ENCODE results near the gene MBD2.
"Not testable (repeated sequence)": the region's sequence is repeated elsewhere in the genome, so short reads cannot be mapped to it uniquely, and the experiment has no call there.

Gene MBD2, protein sequence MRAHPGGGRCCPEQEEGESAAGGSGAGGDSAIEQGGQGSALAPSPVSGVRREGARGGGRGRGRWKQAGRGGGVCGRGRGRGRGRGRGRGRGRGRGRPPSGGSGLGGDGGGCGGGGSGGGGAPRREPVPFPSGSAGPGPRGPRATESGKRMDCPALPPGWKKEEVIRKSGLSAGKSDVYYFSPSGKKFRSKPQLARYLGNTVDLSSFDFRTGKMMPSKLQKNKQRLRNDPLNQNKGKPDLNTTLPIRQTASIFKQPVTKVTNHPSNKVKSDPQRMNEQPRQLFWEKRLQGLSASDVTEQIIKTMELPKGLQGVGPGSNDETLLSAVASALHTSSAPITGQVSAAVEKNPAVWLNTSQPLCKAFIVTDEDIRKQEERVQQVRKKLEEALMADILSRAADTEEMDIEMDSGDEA

DNA sequence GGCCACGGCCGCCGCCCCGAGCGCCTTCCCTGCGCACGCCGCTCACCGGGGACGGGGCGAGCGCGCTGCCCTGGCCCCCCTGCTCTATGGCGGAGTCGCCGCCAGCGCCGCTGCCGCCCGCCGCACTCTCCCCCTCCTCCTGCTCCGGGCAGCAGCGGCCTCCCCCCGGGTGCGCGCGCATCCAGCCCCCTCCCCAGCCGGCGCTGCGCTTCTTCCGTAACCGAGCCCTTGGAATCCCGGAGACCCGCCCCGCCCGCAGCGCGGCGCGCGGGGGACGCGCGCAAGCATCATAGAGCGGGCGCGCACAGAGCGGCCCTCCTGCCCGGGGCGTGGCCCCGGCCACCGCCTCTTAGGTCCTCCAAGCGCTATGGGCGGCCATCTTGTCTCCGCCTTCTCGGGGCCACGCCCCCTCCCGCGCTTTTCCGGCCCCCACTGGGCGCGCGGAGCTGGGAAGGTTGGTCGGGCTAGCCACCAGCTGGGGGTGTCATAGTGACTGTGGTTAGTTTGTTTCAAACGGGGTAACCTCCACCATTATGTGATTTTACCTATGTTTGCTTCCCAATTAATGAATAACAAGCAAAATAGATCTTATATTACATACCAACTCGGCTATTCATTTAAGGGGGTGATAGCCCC lies at the start of gene MBD2:
TSS of gene MBD2 (minus strand) at position 291 of the 636 bp plus-strand sequence. CDS start at position 181, 110 bp downstream.
- peak; percentile 21 for FAIRE-seq

DNA sequence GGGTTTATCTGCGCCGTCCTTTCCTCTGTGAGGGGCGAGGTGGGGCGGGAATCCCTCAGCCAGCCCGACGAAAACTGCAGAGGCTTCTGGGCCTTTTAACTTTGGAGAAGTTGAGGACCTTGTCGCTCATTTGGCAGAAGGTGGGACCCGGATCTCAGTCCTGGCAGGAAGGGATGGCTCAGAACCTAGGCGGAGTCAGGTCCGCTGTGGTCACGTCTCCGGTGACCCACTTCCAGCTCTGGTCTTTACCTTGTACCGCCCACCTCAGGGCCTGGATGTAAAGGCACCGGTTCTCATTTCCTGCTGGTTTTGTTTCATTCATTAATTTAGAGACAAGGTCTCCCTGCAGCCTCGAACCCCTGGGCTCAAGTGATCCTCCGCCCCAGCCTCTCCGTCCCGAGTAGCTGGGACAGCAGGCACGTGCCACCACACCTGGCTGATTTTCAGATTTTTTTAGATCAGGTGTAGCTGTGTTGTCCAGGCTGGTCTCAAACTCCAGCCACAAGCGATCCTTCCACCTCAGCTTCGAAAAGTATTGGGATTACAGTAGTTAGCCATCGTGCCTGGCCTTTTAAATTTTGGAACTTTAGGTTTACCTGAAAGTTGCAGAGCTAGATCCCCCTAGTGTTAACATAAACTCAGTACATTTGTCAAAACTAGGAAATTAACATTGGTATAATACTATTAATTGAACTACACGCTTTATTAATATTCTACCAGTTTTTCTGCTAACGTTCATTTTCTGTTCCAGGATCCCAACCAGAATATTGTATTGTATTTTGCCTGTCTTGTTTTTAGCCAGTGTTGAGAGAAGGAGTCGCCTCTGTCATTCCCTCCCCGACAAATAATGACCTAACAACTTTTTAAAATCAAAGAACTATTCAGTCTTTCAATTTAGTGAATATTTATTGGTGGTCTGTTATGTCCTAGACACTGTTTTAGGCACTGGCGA lies 45.7 kb upstream of the MBD2 start:
- peak; percentile 86 for FAIRE-seq

DNA sequence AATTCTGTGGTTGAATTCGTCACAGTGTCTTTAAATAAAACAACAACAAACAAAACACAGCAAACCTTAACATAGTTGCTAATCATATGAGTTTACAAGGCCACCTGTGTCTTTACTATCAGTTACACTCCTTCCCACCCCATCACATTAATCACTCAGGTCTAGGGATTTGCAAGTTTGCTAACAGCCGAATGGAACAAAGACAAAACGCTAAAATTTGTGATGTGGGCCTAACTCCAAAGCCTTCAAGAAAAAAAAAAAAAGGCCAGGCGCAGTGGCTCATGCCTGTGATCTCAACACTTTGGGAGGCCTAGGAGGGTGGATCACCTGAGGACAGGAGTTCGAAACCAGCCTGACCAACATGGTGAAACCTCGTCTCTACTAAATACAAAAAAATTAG lies 44.3 kb upstream of the MBD2 start:
- no peak for FAIRE-seq

DNA sequence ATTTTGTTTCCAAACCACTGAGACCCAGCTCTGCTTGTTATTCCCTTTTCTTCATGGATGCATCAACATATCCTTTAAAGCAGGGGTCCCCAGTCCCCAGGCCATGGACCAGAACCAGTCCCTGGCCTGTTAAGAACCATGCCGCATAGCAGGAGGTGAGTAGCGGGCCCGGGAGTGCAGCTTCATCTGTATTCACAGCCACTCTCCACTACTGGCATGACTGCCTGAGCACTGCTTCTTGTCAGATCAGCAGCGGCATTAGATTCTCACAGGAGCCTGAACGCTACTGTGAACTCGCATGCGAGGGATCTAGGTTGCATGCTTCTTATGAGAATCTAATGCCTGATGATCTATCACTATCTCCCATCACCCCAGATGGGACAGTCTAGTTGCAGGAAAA lies 43.2 kb upstream of the MBD2 start:
- FAIRE-seq = no peak

DNA sequence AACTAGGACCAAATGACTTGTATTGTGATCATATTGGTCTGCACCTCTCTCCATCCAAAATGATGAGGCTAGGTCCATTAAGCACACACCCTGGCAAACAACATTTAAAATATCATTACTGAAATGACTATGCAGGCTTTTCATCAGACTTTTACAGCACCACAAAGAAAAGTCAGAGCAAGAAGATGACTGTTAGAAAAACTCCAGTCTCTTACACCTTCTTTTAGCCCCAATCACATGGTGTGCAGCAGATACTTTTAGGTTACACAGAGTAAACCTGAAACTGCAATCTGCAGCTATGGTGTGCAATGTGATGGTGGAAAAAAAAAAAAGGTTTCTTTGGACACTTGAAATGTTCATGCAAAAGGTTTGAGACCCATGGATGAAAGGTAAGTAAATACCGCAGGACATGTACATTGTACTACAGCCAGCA lies 39.5 kb upstream of the MBD2 start:
- no peak for FAIRE-seq

DNA sequence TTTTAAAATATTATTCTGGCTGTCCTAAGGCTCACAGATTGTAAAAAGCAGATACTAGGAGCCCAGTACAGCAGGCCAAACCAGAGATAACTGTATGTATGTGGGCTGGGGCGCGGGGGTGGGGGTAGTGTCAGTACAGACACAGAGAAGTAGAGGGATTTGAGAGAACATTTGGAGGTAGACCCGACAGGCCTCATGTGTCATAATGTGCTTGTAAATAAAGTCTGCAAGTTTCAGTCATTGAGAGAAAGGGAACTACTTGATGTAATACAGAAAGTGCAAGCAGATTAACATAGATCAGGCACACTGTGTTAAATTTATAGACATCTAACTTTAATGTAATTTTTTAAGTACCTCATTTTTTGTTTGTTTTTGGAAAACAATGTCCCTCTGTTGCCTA lies 37.4 kb upstream of the MBD2 start:
- FAIRE-seq = no peak

DNA sequence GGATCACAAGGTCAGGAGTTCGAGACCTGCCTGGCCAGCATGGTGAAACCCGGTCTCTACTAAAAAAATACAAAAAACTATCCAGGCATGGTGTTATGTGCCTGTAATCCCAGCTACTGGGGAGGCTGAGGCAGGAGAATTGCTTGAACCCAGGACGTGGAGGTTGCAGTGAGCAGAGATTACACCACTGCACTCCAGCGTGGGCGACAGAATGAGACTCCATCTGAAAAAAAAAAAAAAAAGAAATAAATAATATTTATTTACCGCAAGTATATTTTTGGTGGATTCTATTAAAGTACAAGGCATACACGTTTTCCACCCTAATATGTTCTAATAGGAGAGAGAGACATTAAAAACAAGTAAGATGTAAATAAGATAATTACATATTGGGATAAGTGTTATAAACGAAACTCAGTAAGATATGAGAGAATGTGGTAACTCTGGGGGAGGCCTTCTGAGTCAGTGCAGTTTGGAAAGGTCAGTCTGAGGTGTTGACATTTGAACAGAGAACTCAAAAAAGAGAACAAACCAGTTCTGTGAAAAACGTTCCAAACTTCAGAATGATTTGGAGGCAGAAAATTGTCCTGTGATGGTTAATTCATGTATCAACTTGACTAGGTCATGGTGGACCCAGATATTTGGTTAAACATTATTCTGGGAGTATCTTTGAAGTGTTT lies 36.1 kb upstream of the MBD2 start:
- no peak for FAIRE-seq

DNA sequence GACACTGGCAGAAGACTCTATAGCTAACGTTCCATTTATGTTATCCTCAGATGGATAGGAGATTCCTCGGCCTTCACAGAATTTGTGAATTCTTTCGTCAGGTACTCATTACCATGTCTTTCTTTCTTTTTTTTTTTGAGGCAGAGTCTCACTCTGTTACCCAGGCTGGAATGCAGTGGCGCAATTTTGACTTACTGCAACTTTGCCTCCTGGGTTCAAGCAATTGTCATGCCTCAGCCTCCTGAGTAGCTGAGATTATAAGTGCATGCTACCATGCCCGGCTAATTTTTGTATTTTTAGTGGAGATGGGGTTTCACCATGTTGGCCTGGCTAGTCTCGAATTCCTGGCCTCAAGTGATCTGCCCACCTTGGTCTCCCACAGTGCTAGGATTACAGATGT lies 33.3 kb upstream of the MBD2 start:
- not testable (repeated sequence) for FAIRE-seq

DNA sequence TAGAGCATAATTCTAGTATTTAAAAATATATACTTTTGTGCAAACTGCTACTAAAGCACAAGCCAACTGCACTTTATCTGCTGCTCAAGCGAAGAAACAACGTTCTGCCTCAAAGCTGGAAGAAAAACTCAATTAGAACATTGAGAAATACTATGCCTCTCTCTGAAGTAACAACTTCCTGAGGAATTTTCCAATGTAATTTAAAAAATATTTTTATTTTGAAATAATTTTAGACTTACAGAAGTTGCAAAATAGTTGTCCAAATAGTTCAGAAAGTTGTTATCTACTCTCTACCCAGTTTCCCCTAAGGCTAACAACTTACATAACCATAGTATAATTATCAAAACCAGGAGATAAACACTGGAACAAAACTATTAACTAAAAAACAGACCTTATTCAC lies 32.5 kb upstream of the MBD2 start:
- FAIRE-seq = no peak

DNA sequence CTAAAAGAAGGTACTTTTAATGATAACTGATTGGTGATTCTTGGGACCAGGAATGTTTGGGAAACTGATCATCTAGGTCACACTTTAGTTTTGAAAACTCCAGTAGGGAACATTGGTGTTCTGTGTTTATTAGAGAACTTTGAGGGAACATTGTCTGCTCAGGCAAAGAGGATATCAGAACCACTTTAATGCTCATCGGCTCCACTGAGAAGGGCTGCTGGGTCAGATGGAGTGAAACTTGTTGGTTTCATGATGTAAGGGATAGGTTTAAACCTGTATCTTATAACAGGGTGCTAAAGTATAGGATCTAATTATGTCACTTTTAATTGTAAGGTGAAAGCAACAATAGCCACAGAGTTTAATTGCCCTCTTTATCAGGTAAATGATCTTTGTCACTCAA lies 30.7 kb upstream of the MBD2 start:
- FAIRE-seq = no peak

DNA sequence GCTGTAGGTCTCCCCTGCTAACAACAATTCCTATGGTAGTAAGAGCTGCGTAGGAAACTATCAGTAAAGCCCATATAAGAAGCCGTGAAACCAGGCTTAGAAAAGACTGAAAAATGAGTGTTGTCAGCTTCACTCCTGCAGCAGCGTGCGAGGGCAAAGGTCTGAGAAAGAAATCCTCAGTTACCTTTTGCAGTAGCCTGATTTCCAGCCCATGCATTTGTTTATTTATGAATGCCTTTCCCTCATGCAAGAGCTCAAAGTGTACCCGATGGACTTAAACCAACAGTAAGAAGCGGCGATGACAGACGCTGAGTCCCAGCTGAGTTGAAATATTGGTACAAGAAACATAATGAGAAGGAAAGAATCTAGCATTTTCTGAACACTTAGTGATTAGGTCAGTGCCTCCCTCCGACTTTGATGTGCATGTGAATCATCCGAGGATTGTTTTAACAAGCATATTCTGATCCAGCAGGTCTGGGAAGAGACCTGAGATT lies 29.8 kb upstream of the MBD2 start:
- no peak for FAIRE-seq

DNA sequence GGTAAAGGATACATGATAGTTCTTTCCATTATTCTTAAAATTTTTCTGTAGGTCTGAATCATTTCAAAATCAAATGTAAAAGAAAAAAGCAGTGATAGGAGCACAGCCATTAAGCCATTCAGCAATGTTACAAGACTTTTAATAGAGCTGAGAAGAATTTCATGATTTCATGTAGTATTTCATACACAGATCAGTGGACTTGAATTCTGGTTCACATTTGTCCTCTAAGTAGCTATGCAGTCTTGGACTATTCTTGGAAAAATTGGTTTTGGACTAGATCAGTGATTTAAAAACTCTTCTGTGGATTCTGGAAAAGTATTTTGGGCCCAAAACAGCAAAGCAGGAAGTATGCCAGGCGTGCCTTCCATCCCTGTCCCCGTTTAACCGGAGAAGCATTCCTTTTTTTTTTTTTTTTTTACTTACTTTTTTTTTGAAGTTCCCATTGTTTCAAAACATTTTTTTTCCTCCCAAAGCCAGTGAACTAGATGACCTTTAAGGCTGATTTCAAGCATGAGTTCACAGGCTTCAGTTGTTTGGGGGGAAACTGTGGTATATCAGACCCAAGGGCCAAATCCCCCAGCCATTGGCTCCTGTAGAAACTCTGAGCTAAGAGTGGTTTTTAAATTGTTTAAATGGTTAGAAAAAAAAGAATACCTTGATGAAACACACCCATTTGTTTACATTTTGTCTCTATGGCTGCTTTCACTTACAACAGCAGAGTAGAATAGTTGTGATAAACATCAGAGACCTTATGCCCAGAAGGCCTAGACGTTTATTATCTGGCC lies 27.3 kb upstream of the MBD2 start:
- FAIRE-seq = no peak

DNA sequence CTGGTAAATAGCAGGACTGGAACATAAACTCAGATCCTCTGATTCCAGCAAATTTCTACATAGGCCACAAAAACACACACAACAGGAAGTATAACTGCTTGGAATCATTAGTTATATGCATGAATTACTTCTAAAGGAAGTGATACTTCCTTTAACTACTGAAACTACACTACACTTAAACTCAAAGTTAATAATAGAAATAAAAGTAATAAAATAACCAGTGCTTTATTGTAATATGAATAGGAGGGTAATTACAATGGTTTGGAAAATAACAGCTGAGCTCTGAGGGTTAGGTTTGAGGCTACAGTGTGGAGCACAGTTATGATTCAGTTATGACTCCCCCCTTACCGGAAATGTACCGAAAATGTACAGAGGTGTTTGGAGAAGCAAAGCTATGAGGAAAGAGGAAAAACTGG lies 26.4 kb upstream of the MBD2 start:
- FAIRE-seq = no peak

DNA sequence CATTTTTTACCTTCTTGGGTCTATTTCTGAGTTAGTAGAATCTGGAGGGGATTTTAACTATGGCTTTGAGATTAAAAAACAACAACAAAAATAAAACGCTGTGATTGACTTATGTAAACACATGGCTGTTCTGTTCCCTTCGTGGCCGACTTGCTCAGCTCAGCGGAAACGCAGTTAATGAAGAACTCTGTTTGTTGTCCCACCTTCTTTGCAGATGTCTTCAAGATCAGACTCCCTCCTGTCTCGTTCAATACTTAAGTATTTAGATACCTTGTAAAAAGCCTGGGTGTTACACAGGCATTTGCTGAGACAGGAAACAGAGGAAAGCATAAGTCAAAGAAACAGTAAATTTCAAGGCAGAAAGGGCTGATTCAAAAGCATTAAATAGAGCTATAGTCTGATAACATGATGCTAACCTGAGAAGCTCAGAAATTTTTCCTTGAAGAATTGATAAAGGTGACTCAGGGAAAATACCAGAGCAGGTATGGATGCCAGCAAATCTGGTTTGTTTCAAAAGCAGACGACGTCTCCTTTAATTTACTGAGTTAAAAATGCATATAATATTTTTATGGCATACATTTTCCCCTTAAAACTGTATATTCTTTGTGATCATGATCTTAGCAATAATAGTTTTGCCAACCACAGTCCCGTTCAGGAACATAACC lies 23.2 kb upstream of the MBD2 start:
- no peak for FAIRE-seq

DNA sequence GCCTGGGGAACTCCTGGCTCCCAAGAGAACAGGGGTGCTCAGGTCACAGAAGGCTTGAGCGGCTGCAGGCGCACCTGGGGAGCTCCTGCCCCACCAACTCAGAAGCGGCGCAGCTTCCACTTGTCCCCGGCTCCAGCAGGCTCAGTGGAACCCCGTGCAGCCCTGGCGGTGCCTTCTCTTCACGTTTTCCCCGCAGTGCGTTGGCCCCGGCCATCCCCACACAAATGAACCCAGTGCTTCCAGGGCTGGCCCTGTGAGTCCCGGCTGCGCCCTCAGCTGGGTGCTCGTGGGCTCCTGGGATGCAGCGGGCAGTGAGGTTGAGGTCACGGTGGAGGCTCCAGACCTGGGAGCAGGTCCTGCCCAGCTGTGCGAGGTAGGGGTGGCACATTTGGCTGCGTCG lies 17.9 kb upstream of the MBD2 start:
- no peak for FAIRE-seq

DNA sequence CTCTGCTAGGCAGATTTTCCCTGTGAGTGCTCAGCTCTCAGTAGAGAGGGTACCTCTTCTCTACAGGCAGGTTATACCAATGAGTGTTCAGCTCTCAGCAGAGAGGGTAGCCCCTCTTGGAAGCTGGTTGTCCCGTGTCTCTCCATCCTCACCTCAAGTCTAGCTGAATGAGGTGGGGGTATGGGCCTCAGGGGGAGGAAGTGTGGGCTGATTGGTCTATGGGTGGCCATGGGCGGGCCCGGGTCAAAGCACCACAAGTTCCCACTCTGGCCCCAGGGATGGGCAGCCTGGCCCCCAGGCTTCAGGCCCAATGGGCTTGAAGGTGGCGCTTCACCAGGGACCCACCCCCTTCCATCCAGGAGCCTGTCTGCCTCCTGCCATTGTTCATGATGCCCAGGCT lies 17.0 kb upstream of the MBD2 start:
- FAIRE-seq = no peak

DNA sequence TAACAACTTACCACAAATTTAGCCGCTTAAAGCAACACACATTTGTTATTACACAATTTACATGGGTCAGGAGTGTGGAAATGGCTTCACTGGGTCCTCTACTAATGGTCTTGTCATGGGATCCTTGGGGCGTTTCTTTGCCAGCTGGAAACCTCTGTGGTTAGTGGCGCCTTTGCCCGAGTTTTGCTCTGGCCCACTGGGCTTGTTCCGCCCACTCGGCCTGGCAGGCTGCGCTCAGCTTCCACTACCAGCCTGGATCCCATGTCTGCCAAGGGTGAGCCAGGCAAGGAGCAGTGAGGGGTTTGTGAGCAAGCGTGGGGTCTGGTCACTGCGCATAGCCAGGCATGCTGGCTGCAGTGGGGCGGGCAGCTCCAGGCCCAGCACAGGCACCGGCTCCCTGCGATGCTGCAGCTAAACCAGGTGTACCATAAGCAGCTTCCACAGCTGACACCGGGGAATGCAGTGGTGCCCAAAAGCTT lies 16.2 kb upstream of the MBD2 start:
- no peak for FAIRE-seq

DNA sequence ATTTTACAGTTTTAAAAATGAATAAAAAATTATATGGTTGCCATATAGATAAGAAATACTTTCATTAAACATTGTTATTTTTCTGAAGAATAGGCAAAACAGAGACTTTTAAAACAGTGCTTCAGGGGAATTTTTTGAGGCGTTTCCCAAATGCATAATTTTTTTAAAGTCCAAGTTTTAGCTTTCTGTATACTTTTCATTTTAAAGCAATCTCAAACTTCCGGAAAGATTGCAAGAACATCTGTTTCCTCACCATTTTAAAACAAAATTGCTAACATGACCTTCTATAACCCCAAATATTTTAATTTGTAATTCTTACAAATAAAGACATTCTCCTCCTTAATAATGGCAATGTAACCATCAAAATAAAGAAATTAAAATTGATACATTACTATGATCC lies 15.1 kb upstream of the MBD2 start:
- FAIRE-seq = peak; percentile 39

DNA sequence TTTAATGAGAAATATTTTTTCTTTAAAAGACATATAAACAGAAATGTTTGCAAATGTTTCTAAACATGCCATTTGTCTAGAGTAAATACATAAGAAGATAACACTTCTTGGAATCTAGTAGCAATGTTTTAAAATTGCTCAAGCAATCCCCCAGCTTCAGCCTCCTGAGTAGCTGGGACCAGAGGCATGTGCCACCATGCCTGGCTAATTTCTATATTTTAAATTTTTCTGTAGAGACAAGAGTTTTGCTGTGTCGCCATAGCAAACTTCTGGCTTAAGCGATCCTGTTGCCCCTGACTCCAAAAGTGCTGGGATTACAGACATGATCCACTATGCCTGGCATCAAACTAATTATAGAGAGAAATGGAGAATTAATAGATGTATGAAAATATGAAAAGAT lies 14.6 kb upstream of the MBD2 start:
- no peak for FAIRE-seq

DNA sequence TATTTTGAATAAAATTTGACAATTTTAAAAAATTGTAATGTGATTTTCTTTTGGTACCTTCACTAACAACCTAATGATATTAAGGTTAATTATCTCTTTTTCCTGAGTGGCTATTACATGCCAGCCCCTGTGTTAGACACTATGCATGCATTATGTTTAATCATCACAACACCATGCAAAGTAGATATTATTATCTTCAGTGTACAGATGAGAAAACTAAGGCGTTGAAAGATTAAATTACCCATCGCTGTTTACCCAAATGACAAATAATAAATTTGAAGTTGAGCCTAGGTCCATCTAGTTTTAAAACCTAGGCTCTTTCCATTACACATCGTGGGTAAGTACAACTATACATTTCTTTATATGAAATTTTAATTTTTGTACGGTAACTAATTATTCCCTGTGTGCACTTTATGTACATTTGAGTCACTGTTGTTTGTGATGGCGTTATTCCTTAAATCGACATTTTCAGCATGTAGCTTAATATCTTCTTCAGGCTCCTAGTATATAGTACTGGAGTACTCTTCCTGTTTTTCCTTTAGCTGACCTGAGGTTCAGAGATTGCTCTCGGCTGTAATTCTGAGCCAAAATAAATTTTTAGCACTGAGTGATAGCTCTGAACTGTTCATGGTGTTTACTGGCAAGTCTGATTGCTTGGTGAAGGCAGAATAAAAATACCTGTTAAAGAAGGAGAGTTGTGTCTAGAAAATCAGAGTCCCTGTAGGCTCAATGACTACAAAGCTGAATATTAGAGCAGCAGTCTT lies 13.9 kb upstream of the MBD2 start:
- FAIRE-seq = no peak

All from endometrium (tissue), 2 donors.